Spleen (tissue), 7 donors: ENCODE data around the gene ST6GALNAC3.

Experiments used
- POLR2A ChIP-seq, 3 donors: fragments of 450-650 bp; IDR thresholded peaks; one replicate each; pipeline ENCODE4 v1.5.1; 2017; ENCODE audit warnings: antibody characterized with exemption in 3 of 3, mild to moderate bottlenecking in 1 of 3
- POLR2AphosphoS5 ChIP-seq, 3 donors: sonication (generic); formaldehyde crosslinking; IDR thresholded peaks; one replicate each; pipeline ENCODE4 v1.5.1; 2017; ENCODE audit warnings: antibody characterized with exemption in 3 of 3
- TF ChIP-seq, protein P1 (sequence below), 11 experiments: fragments of 200-600 bp in 7 of 11; fragments of 450-650 bp in 4 of 11; sonication (generic) in 4 of 11; IDR thresholded peaks in 8 of 11; conservative IDR thresholded peaks in 3 of 11; 1 replicate in 7 of 11; 2 replicates in 4 of 11; pipeline versions ENCODE4 v1.4.0 to v1.8.0; 2016 to 2021; ENCODE audit warnings: antibody characterized with exemption in 11 of 11, inconsistent platforms in 4 of 11, mild to moderate bottlenecking in 1 of 11
- donor health status: DM: no; HTN: no; CAD: no; lungs with moderate emphysema.
- donor health status: DM: no; HTN: no; CAD: no.
- donor health status: DM: no; HTN: no; CAD: no.

DNA sequence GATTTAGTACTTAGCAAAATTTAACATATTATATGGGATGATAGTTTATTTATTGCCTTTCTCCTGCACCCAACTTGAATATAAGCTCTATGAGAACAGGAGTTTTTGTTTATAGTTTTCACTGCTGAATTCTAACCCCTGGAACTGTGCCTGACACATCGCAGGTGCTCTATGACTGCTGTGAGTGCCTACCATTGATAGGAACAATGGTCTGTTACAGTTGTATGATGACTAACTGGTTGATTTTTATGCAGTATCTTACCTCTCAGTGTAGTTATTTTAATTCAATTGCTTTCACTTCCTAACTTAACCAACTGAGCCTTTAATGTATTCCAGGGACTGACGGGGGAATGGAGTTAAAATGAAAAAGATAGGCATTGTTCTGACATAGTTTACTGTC, 336.0 kb downstream of the ST6GALNAC3 start:
- no peak for TF ChIP-seq POLR2AphosphoS5 (IDR thresholded peaks at IDR 0.05)
- TF ChIP-seq, protein P1, sequence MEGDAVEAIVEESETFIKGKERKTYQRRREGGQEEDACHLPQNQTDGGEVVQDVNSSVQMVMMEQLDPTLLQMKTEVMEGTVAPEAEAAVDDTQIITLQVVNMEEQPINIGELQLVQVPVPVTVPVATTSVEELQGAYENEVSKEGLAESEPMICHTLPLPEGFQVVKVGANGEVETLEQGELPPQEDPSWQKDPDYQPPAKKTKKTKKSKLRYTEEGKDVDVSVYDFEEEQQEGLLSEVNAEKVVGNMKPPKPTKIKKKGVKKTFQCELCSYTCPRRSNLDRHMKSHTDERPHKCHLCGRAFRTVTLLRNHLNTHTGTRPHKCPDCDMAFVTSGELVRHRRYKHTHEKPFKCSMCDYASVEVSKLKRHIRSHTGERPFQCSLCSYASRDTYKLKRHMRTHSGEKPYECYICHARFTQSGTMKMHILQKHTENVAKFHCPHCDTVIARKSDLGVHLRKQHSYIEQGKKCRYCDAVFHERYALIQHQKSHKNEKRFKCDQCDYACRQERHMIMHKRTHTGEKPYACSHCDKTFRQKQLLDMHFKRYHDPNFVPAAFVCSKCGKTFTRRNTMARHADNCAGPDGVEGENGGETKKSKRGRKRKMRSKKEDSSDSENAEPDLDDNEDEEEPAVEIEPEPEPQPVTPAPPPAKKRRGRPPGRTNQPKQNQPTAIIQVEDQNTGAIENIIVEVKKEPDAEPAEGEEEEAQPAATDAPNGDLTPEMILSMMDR (IDR thresholded peaks at IDR 0.05 in 8 of 11, conservative IDR thresholded peaks at IDR 0.05 in 3 of 11): no peak
- no peak for TF ChIP-seq POLR2A (IDR thresholded peaks at IDR 0.05)
